HCT116 (cell line): ENCODE data around the gene BTC. TPM values are rescaled to one million over a fixed set of nuclear protein-coding genes. Genes with fewer than 3 reads are reported as not detected.
"Not testable (repeated sequence)": the region's sequence is repeated elsewhere in the genome, so short reads cannot be mapped to it uniquely, and the experiment has no call there.

Source experiments
- ATAC-seq: fragments of 200-7000 bp; cut with Tn5 transposase; 2 replicates; pipeline ENCODE4 v1.9.1; 2020; ENCODE audit warnings: mild to moderate bottlenecking, moderate library complexity
- BruUV-seq: library from RNA; stranded (reverse); fragments of 400-500 nt; replicated peaks from 2 replicates; lab custom pipeline; 2021; lab: Mats Ljungman, UMichigan
- CTCF ChIA-PET: fragments of 300-600 bp; sonication (Branson Sonifier 250); formaldehyde crosslinking; loops from one replicate; lab custom pipeline; 2021; ENCODE audit warnings: antibody characterized with exemption; lab: Charles Lee
- POLR2A ChIA-PET: fragments of 300-600, 350-600 bp; sonication (Branson Sonifier 250); formaldehyde crosslinking; loops from one replicate; lab custom pipeline; 2021; ENCODE audit warnings: antibody characterized with exemption; lab: Charles Lee
- RAD21 ChIA-PET, 2 experiments: fragments of 300-600 bp; sonication (Branson Sonifier 250); formaldehyde crosslinking; loops; one replicate each; lab custom pipeline; 2023; ENCODE audit warnings: low total read pairs in 2 of 2; ENCODE audit not compliant: uncharacterized antibody in 2 of 2, unreplicated experiment in 2 of 2, low non-redundant PET in 1 of 2; lab: Charles Lee
- DNase-seq: peaks from one replicate; pipeline ENCODE4 v3.0.0-alpha.2; 2010; ENCODE audit warnings: low read depth, low spot score
- H2AFZ ChIP-seq: fragments of 200-600 bp; shearing (Covaris generic), sonication (generic); 2 replicates; pipeline ENCODE4 v1.6.1; 2017; ENCODE audit warnings: low read depth, mixed run types, mixed read lengths, antibody characterized with exemption, low read length; ENCODE audit not compliant: poor library complexity, severe bottlenecking
- H3K27ac ChIP-seq: 2 replicates; pipeline ENCODE4 v1.5.1; 2012; ENCODE audit warnings: low read depth, low read length
- H3K27me3 ChIP-seq: fragments of 200-600 bp; sonication (generic); 2 replicates; pipeline ENCODE4 v1.6.1; 2016; ENCODE audit warnings: mixed run types, low read length, mixed read lengths; ENCODE audit not compliant: insufficient read depth
- H3K36me3 ChIP-seq, 2 experiments: fragments of 200-500 bp in 1 of 2; fragments of 200-600 bp in 1 of 2; sonication (Bioruptor generic) in 1 of 2; sonication (generic) in 1 of 2; 2 replicates each; pipeline versions ENCODE4 v1.5.1 to v1.6.1; 2014 to 2016; ENCODE audit warnings: low read length in 2 of 2, inconsistent platforms in 1 of 2, mixed read lengths in 1 of 2, mixed run types in 1 of 2; ENCODE audit not compliant: insufficient read depth in 2 of 2, control insufficient read depth in 1 of 2
- H3K4me1 ChIP-seq, 2 experiments: fragments of 200-600 bp in 1 of 2; sonication (generic) in 1 of 2; 2 replicates each; pipeline versions ENCODE4 v1.5.1 to v1.6.1; 2012 to 2017; ENCODE audit warnings: low read length in 2 of 2, inconsistent platforms in 1 of 2, mild to moderate bottlenecking in 1 of 2, mixed read lengths in 1 of 2, mixed run types in 1 of 2, moderate library complexity in 1 of 2; ENCODE audit not compliant: insufficient read depth in 2 of 2, control insufficient read depth in 1 of 2
- H3K4me2 ChIP-seq: fragments of 200-600 bp; sonication (generic); 2 replicates; pipeline ENCODE4 v1.6.1; 2017; ENCODE audit warnings: mixed run types, low read length, mixed read lengths
- H3K4me3 ChIP-seq, 2 experiments: fragments of 200-600 bp in 1 of 2; sonication (generic) in 1 of 2; replicated peaks in 1 of 2; 2 replicates each; pipeline ENCODE4 v1.5.1; 2011 to 2016; ENCODE audit warnings: low read length in 2 of 2, control low read depth in 1 of 2, low read depth in 1 of 2, mild to moderate bottlenecking in 1 of 2, mixed read lengths in 1 of 2, mixed run types in 1 of 2
- H3K79me2 ChIP-seq: fragments of 200-600 bp; sonication (generic); 2 replicates; pipeline ENCODE4 v1.6.1; 2017; ENCODE audit warnings: mild to moderate bottlenecking, mixed run types, low read length, moderate library complexity, mixed read lengths; ENCODE audit not compliant: insufficient read depth
- H3K9ac ChIP-seq: fragments of 200-600 bp; sonication (generic); 2 replicates; pipeline ENCODE4 v1.6.1; 2016; ENCODE audit warnings: low read length, mixed read lengths
- H3K9me2 ChIP-seq: fragments of 200-600 bp; sonication (generic), shearing (Covaris generic); 2 replicates; pipeline ENCODE4 v1.6.1; 2017; ENCODE audit warnings: mixed run types, mild to moderate bottlenecking, moderate library complexity; ENCODE audit not compliant: insufficient read depth
- H3K9me3 ChIP-seq, 2 experiments: fragments of 200-500 bp in 1 of 2; fragments of 200-600 bp in 1 of 2; sonication (Bioruptor generic) in 1 of 2; sonication (generic) in 1 of 2; 2 replicates each; pipeline ENCODE4 v1.6.1; 2014 to 2017; ENCODE audit warnings: low read length in 2 of 2, mixed read lengths in 2 of 2, inconsistent platforms in 1 of 2, low read depth in 1 of 2, mild to moderate bottlenecking in 1 of 2, mixed run types in 1 of 2, moderate library complexity in 1 of 2; ENCODE audit not compliant: control insufficient read depth in 1 of 2, insufficient read depth in 1 of 2
- H4K20me1 ChIP-seq: fragments of 200-600 bp; sonication (generic), shearing (Covaris generic); 2 replicates; pipeline ENCODE4 v1.6.1; 2017; ENCODE audit warnings: mixed run types, mild to moderate bottlenecking, moderate library complexity; ENCODE audit not compliant: insufficient read depth
- CBX3 ChIP-seq: IDR thresholded peaks from 2 replicates; pipeline ENCODE4 v1.6.1; 2012; ENCODE audit warnings: low read depth
- CEBPB ChIP-seq: IDR thresholded peaks from 2 replicates; pipeline ENCODE4 v1.6.1; 2012; ENCODE audit warnings: low read depth
- EGR1 ChIP-seq: IDR thresholded peaks from 2 replicates; pipeline ENCODE4 v1.6.1; 2012; ENCODE audit warnings: low read depth
- ELF1 ChIP-seq: IDR thresholded peaks from 2 replicates; pipeline ENCODE4 v1.6.1; 2012; ENCODE audit warnings: low read depth, borderline replicate concordance
- EZH2 ChIP-seq: fragments of 200-600 bp; sonication (generic); IDR thresholded peaks from 2 replicates; pipeline ENCODE4 v1.6.1; 2017; ENCODE audit warnings: antibody characterized with exemption, mixed run types
- EZH2phosphoT487 ChIP-seq: fragments of 200-600 bp; IDR thresholded peaks from 2 replicates; pipeline ENCODE4 v1.6.1; 2018; ENCODE audit warnings: antibody characterized with exemption, borderline replicate concordance
- FOSL1 ChIP-seq: IDR thresholded peaks from 2 replicates; pipeline ENCODE4 v1.6.1; 2012; ENCODE audit warnings: low read depth
- RAD21 ChIP-seq: IDR thresholded peaks from 2 replicates; pipeline ENCODE4 v1.6.1; 2012; ENCODE audit warnings: low read depth, mild to moderate bottlenecking
- SIN3A ChIP-seq: IDR thresholded peaks from 2 replicates; pipeline ENCODE4 v1.6.1; 2012; ENCODE audit warnings: low read depth
- SRF ChIP-seq: IDR thresholded peaks from 2 replicates; pipeline ENCODE4 v1.6.1; 2012; ENCODE audit warnings: low read depth
- YY1 ChIP-seq: IDR thresholded peaks from 2 replicates; pipeline ENCODE4 v1.6.1; 2011; ENCODE audit warnings: low read length, low read depth, moderate library complexity, mild to moderate bottlenecking; ENCODE audit not compliant: insufficient replicate concordance; ENCODE audit errors: extremely low read depth
- ZFX ChIP-seq: fragments of 450-650 bp; IDR thresholded peaks from 2 replicates; pipeline ENCODE4 v1.6.1; 2017
- ZNF274 ChIP-seq: fragments of 200-500 bp; sonication (Bioruptor generic); IDR thresholded peaks from 2 replicates; pipeline ENCODE4 v1.6.1; 2014; ENCODE audit warnings: mild to moderate bottlenecking, low read depth, low read length, inconsistent platforms
- intact Hi-C: fragments of 100-400 bp; cut with micrococcal nuclease; formaldehyde crosslinking; loops from 2 replicates; pipeline ENCODE4 v1.10.0; 2022
- total RNA-seq: library from RNA; stranded (reverse); gene quantifications from one replicate; pipeline ENCODE4 v1.2.1, GENCODE V29; 2021; ENCODE audit not compliant: unreplicated experiment
- TF ChIP-seq, protein P1 (sequence below), 3 experiments: fragments of 200-600 bp in 1 of 3; sonication (generic) in 1 of 3; IDR thresholded peaks in 2 of 3; conservative IDR thresholded peaks in 1 of 3; 2 replicates each; pipeline ENCODE4 v1.5.1; 2012 to 2017; ENCODE audit warnings: low read depth in 2 of 3, low read length in 2 of 3, antibody characterized with exemption in 1 of 3, borderline replicate concordance in 1 of 3, control low read depth in 1 of 3, mild to moderate bottlenecking in 1 of 3, mixed read lengths in 1 of 3, mixed run types in 1 of 3, moderate library complexity in 1 of 3; ENCODE audit not compliant: insufficient read depth in 1 of 3
- TF ChIP-seq, protein P2 (sequence below): IDR thresholded peaks from 2 replicates; pipeline ENCODE4 v1.6.1; 2012; ENCODE audit warnings: low read depth
- TF ChIP-seq, protein P3 (sequence below): IDR thresholded peaks from 2 replicates; pipeline ENCODE4 v1.6.1; 2012

The BTC gene
- total RNA-seq, 1 experiment from 2014 or later, result 4.5 TPM

DNA sequence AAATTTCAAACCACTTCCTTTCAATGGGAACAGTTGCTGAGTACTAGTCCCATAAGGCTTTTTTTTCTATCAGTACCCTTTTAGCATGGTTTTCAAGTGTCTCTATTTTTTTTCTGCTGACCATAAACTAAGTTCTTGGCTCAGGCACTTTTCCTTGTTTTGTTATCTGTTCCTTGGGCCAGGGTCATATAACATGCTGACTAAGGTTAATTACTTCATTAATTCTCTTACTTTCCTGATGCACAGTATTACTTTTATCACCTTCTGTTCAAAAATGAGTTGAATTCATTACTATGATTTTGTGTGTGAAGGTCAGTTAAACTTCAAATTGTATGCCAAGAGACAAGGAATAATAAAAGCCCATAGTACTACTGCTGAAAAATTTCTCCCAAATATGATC lies 19.7 kb upstream of the BTC start:
- Histone ChIP-seq H3K4me1 (no peaks in the 10 kb centered on the region), H3K9me3 (no peaks in the 10 kb centered on the region), H3K27ac (no peak overlapping the region), H4K20me1 (no peaks in the 10 kb centered on the region), H2AFZ (no peak overlapping the region), H3K79me2 (no peaks in the 10 kb centered on the region), H3K9me2 (no peaks in the 10 kb centered on the region), H3K27me3 (no peaks in the 10 kb centered on the region), H3K4me3 (no peak overlapping the region)
- intact Hi-C loops, result no loop called here
- ChIA-PET CTCF (no interaction called here), POLR2A (no interaction called here)
- no peak for ATAC-seq
- no peak for TF ChIP-seq FOSL1
- TF ChIP-seq, protein P1, sequence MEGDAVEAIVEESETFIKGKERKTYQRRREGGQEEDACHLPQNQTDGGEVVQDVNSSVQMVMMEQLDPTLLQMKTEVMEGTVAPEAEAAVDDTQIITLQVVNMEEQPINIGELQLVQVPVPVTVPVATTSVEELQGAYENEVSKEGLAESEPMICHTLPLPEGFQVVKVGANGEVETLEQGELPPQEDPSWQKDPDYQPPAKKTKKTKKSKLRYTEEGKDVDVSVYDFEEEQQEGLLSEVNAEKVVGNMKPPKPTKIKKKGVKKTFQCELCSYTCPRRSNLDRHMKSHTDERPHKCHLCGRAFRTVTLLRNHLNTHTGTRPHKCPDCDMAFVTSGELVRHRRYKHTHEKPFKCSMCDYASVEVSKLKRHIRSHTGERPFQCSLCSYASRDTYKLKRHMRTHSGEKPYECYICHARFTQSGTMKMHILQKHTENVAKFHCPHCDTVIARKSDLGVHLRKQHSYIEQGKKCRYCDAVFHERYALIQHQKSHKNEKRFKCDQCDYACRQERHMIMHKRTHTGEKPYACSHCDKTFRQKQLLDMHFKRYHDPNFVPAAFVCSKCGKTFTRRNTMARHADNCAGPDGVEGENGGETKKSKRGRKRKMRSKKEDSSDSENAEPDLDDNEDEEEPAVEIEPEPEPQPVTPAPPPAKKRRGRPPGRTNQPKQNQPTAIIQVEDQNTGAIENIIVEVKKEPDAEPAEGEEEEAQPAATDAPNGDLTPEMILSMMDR (IDR thresholded peaks at IDR 0.05 in 2 of 3, conservative IDR thresholded peaks at IDR 0.05 in 1 of 3; ENCODE audit: borderline replicate concordance in 1 of 3, insufficient read depth in 1 of 3, low read depth in 2 of 3, low read length in 2 of 3), result no peak
- no peak for TF ChIP-seq SRF
- TF ChIP-seq, protein P2, sequence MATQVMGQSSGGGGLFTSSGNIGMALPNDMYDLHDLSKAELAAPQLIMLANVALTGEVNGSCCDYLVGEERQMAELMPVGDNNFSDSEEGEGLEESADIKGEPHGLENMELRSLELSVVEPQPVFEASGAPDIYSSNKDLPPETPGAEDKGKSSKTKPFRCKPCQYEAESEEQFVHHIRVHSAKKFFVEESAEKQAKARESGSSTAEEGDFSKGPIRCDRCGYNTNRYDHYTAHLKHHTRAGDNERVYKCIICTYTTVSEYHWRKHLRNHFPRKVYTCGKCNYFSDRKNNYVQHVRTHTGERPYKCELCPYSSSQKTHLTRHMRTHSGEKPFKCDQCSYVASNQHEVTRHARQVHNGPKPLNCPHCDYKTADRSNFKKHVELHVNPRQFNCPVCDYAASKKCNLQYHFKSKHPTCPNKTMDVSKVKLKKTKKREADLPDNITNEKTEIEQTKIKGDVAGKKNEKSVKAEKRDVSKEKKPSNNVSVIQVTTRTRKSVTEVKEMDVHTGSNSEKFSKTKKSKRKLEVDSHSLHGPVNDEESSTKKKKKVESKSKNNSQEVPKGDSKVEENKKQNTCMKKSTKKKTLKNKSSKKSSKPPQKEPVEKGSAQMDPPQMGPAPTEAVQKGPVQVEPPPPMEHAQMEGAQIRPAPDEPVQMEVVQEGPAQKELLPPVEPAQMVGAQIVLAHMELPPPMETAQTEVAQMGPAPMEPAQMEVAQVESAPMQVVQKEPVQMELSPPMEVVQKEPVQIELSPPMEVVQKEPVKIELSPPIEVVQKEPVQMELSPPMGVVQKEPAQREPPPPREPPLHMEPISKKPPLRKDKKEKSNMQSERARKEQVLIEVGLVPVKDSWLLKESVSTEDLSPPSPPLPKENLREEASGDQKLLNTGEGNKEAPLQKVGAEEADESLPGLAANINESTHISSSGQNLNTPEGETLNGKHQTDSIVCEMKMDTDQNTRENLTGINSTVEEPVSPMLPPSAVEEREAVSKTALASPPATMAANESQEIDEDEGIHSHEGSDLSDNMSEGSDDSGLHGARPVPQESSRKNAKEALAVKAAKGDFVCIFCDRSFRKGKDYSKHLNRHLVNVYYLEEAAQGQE, result no peak
- TF ChIP-seq, protein P3, sequence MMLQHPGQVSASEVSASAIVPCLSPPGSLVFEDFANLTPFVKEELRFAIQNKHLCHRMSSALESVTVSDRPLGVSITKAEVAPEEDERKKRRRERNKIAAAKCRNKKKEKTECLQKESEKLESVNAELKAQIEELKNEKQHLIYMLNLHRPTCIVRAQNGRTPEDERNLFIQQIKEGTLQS, result no peak
- no peak for TF ChIP-seq CEBPB
- no peak for TF ChIP-seq SIN3A
- TF ChIP-seq EZH2phosphoT487, result no peak
- no peak for TF ChIP-seq ZNF274
- no peak for TF ChIP-seq YY1
- TF ChIP-seq EZH2, result no peak
- TF ChIP-seq ZFX, result no peak
- no peak for TF ChIP-seq ELF1
- TF ChIP-seq RAD21, result no peak
- TF ChIP-seq CBX3, result no peak
- no peak for TF ChIP-seq EGR1
- TF ChIP-seq, all 23 proteins: peak for 0
- BruUV-seq, result no TSS peak
- Histone ChIP-seq H3K4me2 (no peak overlapping the region), H3K9ac (no peak overlapping the region), H3K36me3 (no peaks in the 10 kb centered on the region)
- no peak for DNase-seq
- RAD21 ChIA-PET, result no interaction called here

DNA sequence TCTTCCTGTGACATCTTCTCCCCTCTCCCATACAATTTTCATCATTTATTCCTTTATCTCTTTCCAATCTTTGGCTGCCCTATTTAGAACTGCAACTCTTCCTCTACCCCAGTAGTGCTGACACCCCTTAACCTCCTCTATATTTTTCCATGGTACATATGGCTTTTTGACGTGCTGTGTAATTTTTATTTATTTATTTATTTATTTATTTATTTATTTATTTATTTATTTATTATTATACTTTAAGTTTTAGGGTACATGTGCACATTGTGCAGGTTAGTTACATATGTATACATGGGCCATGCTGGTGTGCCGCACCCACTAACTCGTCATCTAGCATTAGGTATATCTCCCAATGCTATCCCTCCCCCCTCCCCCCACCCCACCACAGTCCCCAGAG lies 17.7 kb upstream of the BTC start:
- H3K9ac ChIP-seq, POLR2A ChIA-PET, H3K27ac ChIP-seq, intact Hi-C loops, H3K4me1 ChIP-seq, ATAC-seq, H4K20me1 ChIP-seq, H3K9me2 ChIP-seq, BruUV-seq, H3K36me3 ChIP-seq, H3K4me2 ChIP-seq, H3K9me3 ChIP-seq, H3K79me2 ChIP-seq, RAD21 ChIA-PET, CTCF ChIA-PET, H3K4me3 ChIP-seq, DNase-seq, H3K27me3 ChIP-seq, H2AFZ ChIP-seq: not testable (repeated sequence)
